Measurements from ENCODE around the gene ZNF276.

ZNF276 gene

DNA sequence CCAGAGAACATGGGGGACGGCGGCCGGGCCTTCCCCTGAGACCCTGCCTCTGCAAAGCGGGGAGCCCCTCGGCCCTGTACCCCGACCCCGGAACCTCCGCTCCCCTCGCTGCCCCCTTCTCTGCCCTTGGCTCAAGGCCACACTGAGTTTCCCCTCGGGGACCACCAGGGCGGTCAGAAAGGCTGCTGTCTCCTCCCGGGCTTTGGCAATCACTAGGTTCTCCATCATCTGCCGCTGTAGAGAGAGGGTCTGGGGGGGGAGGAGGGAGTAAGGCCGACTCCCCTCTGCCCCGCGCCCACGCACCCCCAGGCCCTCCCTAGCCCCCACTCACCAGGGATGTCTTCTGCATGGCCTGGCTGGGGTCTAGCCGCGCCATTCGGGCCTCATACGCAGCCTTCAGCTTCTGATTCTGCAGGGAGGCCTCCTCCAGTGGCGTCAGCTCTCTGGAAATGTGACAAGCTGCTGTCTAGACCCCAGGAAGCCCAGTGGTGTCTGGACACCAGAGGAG, 9.0 kb upstream of the ZNF276 start:
- DNase-seq, result peak; percentile 38

- DNase-seq, result no peak
Observed at GRCh38 chr16:89716493-89716892, 4.8 kb upstream of the ZNF276 start.

- no peak for DNase-seq
Observed at GRCh38 chr16:89716916-89717687, 4.2 kb upstream of the ZNF276 start.

GRCh38 chr16:89717688-89718505, 3.4 kb upstream of the ZNF276 start:
- no peak for DNase-seq

DNA sequence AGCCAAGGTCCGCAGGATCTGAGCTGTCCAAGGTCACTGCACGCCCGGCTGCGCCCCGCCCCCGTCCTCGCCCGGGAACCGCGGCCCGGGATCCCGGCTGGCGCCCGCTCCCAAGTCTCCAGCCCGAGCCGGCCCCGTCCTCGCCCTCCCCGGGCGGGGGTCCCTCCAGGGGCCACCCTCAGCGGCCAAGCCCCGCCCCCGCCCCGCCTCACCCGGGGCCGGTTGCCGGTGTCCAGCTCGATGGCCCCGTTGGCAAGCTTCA, 855 bp upstream of the ZNF276 start:
- no peak for DNase-seq

- peak; percentile 31 for DNase-seq
Observed at GRCh38 chr16:89721546-89722391, 432 bp downstream of the ZNF276 start.

- DNase-seq, result peak; percentile 9
Observed at GRCh38 chr16:89722392-89723278, 1.3 kb downstream of the ZNF276 start.

- DNase-seq, result no peak
Observed at GRCh38 chr16:89723279-89724250, 2.2 kb downstream of the ZNF276 start.

DNA sequence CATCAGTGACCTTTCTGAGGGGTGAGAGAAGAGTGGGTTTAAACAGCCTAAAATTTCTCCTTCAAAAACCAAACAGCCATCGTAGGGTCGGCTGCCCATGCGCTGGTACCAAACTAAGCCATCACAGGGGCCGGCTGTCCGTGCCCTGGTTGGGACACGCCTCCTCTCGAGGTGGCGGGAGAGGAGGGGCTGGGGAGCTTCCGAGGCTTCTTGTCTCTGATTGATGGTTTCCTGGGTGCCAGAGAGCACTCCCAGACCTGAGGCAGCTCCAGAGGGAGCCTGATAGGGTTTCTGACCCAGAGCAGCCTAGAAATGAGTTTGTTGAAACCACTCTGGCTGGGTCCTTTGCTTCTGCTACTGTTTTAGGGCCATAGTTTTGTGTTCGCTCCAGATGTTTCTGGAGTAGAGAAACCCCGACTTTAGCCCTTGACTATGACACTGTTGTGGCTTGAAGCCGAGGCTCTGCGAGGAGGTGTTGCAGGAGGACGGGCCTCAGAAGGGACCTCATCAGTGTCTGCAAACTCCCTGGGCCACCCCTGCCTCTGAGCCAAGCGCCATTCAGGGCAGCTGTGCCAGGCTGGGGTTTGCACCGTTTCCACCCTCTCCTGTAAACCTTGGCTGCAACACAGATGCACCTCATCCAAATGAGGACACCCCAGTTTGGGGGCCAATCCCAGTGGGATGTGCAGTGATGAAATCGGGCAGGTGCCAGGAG, 6.2 kb downstream of the ZNF276 start:
- no peak for DNase-seq

DNA sequence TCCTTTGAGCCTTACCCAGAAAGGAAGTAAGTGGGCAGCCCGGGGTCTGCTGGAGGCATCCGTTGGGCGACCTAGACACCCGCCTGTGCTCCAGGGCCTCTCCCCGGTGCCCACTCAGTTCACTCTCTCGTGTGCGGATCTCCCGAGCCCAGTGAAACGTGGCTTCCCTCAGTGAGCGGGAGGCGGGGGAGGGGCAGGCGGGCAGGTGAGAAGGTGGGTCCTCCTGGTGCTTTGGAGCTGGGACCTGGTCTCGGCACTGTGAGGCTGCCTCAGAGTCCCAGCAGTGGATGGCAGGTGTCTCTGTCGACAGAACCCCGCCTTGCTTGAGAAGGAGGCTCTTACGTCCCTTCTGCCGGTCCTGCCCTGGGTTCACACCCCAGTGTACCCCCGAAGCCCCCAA, 8.0 kb downstream of the ZNF276 start:
- no peak for DNase-seq

- DNase-seq, result no peak
Observed at GRCh38 chr16:89729863-89730593, 8.7 kb downstream of the ZNF276 start.

GRCh38 chr16:89730610-89731234, 9.4 kb downstream of the ZNF276 start:
- DNase-seq, result no peak

- DNase-seq, result no peak
Observed at GRCh38 chr16:89732142-89732917, 11.0 kb downstream of the ZNF276 start.

- DNase-seq, result no peak
Observed at GRCh38 chr16:89732918-89733242, 11.5 kb downstream of the ZNF276 start.

DNA sequence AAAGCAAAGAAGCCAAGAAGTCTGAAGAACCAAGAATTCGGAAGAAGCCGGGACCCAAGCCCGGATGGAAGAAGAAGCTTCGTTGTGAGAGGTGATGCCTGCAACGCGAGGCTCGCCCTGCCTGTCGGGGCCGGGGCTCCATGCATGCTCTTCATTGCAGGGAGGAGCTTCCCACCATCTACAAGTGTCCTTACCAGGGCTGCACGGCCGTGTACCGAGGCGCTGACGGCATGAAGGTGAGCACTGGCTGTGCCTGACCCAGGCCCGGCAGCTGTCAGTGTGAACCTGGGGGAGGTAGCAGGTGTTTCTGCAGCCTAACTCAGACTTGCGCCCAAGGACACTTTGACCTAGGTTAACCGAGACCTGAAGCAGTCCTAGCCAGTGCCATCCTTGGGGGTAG, 12.0 kb downstream of the ZNF276 start:
- DNase-seq, result no peak

GRCh38 chr16:89733792-89734191, 12.5 kb downstream of the ZNF276 start:
- no peak for DNase-seq

GRCh38 chr16:89736554-89736953, 15.2 kb downstream of the ZNF276 start:
- DNase-seq, result no peak

All from fibroblast of skin of abdomen (primary cell).